Measurements from ENCODE around the gene NFASC.

The NFASC gene

GRCh38 chr1:204959836-204960235, 89.2 kb downstream of the NFASC start:
- DNase-seq (ENCODE audit: low read depth in 2 of 2) = no peak

DNA sequence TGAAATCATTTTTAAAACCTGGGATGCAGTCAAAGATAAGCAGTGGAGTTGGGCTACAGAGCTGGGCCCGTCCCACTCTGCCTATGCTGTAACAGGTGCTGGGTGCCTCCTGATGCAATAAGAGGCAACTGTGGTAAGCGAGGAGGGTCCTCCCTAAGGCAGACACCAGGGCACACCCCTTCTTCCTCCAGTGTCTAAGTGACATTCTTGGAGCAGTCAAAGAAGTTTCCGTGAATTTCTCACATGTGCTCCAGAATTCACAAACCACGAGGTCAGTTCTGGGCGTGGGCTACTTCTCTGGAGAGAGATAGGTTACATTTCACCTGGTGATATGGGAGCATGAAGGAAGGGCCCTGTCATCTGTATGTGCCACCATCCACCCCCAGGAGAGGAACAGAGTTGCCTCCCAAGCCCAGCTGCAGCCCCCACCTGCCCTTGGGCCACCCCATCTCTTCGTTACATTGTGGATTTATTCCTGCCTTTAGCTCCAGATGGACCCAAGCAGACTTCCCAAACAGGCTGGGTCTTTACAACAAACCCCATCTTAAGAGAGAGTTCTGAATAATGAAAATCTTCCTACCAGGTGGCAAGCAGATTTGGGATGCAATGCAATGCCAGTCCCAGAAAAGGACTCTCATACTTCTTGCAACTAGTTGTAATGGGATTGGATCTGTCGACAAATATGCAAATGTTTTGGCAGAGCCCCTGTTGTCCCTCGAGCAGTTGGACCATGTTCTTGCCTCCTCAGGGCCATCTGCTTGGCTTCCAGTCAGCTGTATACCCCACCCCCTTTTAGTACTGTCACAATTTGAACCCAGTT, 89.9 kb downstream of the NFASC start:
- DNase-seq (ENCODE audit: low read depth in 2 of 2) = no peak

DNA sequence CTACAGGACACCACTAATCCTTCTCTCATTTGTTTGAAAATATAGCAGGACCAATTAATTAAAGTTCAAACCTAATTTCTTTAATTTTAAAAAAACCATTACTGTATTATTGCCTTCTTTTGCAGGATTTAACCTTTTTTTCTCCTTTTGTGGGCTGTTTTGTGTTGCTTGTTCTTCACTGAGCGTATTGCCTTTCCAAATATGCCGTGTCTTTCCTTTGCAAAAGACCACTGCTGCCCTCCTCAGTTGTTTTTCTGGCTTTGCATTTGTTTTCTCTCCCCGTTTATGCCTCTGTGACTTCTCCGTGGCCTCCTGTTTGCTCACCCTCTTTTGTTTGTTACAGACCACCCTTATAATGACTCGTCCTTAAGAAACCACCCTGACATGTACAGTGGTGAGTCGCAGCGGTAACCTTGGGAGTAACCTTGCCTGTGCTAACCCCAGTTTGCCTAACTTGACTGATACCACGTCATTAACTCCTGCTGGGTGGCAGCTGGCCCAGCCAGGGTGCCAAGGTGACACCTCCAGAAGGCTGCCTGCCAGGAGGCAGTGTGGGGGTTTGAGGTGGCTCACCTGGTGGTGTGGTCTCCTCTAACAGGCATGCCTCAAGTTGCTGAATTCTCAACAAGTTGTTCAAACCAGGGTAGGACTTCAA, 91.2 kb downstream of the NFASC start:
- no peak for DNase-seq (ENCODE audit: low read depth in 2 of 2)

DNA sequence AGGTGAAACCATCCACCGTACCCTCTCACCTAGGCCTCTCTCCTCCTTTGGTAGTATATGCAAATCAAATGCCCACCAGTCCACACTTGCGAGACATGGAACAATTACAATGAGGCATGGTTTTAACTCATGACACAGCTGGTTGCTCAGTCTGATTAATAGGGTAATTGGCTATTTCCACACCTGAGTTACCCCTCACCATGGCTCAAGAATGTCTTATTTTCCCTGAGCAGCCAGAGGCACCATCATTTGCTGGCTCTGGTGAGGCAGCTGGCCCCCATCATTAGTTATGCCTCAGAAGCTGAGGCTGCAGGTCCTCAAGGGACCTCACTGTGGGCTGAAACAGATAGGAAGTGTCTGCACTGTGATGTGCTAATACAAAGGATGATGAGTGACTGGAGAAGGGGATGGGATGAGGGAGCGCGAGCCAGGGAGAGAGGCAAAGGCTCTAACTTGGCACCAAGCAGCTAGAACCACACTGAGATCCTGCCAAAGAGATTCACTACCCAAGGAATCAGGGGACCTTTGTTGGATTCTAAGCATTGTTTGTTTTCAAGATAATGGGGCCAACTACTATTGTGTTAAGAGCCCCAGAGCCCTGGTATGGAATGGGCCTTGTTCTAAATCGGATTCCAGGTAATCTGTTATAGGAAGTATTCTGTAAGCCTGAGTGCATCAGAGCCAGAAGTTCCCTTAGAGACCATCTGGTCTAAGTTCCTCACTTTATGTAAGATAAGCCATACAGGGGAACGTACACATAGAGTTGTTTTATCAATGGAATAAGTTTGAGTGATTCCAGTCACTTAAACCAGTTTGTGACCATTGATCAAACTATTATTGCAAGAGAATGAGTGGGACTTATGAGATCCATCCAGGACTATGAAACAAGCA, 92.3 kb downstream of the NFASC start:
- DNase-seq (ENCODE audit: low read depth in 2 of 2) = no peak

- no peak for DNase-seq (ENCODE audit: low read depth in 2 of 2)
Measured at GRCh38 chr1:204967451-204967850, 96.8 kb downstream of the NFASC start.

DNA sequence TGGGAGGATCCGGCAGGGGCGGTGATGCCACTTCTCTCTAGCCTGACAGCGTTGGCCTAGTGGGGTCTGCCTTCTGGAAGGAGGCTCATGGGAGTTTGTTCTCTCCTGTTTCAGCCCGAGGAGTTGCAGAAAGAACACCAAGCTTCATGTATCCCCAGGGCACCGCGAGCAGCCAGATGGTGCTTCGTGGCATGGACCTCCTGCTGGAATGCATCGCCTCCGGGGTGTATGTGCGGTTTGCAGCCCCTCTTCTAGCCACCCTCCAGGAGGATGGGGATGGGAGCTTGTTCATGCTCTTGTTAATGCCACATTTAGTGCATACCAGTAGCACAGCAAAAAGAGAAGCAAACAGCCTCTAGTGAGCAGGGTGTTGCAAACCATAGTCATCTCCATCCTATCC, 97.5 kb downstream of the NFASC start:
- no peak for DNase-seq (ENCODE audit: low read depth in 2 of 2)

DNA sequence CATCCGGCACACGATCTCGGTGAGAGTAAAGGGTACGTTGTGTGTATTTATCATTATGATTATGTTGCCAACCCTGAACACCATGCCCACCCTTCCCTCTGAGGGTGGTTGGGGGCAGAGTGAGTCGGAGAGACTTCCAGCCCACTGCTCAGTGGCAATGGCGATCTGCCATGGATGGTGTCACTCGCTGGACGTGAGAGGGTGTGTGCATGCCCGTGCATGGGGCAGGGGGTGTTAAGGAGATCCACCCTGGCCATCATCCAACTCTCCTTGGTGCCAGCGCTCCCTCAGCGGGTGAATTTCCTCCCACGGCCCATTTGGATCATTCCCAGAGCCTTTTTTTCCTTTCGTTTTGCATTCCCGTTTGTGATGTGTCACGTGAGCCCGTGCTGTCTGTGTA, 98.3 kb downstream of the NFASC start:
- no peak for DNase-seq (ENCODE audit: low read depth in 2 of 2)

- no peak for DNase-seq (ENCODE audit: low read depth in 2 of 2)
Measured at GRCh38 chr1:204970937-204971336, 100.3 kb downstream of the NFASC start.

DNA sequence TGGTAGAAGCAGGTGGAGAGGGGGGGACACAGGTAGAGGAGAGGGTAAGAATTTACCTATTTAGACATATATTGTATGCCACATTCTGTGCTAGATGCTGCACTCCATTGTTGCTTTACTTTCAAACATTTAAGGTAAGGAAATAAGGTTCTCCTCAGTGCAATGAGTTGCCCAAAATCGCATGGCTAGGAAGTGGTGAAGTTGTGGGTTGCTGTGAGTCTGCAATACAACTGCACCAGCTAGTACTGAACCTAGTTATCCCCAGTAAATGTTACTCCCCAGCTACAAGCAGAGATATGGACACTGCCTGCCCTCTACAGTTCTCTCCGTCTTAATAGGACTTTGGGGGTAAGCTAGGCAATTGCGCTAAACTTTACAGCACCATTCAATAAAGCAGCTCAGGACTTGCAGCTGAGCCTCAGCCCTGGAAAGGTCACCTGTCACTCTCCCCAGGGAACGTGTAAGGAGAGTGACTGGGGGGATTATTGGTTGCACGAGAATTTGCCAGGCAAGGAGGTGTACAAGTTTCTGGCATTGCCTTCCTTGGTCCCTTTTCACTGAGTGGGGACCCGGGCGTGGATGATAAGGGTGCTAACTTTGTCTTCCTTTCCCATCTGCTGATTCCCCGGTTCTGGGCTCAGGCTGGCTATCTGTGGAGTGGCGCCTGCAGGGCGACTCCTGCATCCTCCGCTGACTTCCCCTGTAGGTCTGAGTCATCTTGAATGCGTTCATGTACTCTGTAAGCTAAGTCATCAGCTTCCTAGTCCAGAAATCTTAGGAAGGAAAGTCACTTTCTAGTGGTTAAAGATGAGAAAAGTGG, 101.1 kb downstream of the NFASC start:
- no peak for DNase-seq (ENCODE audit: low read depth in 2 of 2)

- no peak for DNase-seq (ENCODE audit: low read depth in 2 of 2)
Measured at GRCh38 chr1:204972426-204972825, 101.8 kb downstream of the NFASC start.

DNA sequence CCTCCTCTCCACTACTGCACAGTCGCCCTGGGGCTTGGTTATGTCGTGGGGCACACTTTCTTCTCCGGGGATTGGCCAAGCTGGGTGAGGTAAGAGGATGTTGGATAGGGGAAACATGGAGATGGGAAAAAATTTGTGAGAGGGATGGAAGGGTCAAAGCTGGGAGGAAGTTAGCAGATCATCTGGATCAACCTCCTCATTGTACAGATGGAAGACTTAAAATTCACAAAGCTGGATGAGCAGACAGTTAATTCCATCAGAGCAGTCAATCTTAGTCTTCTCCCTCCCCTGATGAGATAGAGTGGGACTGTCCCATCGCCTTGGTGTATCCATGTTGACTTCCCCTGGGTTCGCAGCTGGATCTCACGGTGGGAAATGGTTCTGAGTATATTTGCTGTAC, 102.8 kb downstream of the NFASC start:
- no peak for DNase-seq (ENCODE audit: low read depth in 2 of 2)

- DNase-seq (ENCODE audit: low read depth in 2 of 2) = no peak
Measured at GRCh38 chr1:204974327-204974726, 103.7 kb downstream of the NFASC start.

DNA sequence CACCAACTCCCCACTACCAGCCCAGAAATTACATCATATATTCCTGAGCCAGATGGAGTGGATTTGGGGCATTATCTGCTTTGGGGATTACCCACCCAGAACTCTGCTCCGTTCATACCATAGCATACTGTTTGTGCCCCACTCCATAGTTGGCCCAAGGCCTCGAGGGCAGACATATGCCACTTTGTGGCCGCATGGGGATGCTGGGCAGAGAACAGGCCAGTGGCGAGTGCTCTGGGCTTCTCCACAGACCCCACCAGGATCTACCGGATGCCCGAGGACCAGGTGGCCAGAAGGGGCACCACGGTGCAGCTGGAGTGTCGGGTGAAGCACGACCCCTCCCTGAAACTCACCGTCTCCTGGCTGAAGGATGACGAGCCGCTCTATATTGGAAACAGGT, 104.4 kb downstream of the NFASC start:
- DNase-seq (ENCODE audit: low read depth in 2 of 2) = no peak

- DNase-seq (ENCODE audit: low read depth in 2 of 2) = peak; percentile 5 to 58
Measured at GRCh38 chr1:204975568-204976235, 105.0 kb downstream of the NFASC start.

- DNase-seq (ENCODE audit: low read depth in 2 of 2) = no peak
Measured at GRCh38 chr1:204976646-204977045, 106.0 kb downstream of the NFASC start.

- DNase-seq (ENCODE audit: low read depth in 2 of 2) = no peak
Measured at GRCh38 chr1:204977318-204977717, 106.7 kb downstream of the NFASC start.

DNA sequence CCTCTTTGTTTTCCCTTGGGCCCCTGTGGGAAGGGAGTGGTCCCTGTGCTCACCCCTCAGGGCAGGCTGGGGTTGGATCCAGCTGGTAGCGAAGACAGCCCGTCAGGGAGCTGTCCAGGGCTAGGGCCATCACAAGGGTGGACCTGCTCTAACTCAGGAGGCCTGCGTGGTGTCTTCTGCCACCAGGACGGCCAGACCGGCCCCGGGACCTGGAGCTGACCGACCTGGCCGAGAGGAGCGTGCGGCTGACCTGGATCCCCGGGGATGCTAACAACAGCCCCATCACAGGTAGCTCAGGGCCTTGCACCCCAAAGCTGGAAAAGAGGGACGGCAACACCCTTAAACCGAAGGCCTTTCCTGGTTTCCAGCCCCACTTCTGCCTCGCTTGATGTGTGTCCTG, 108.1 kb downstream of the NFASC start:
- DNase-seq (ENCODE audit: low read depth in 2 of 2) = no peak

- no peak for DNase-seq (ENCODE audit: low read depth in 2 of 2)
Measured at GRCh38 chr1:204979306-204979705, 108.6 kb downstream of the NFASC start.

GRCh38 chr1:204979891-204980649, 109.4 kb downstream of the NFASC start:
- DNase-seq (ENCODE audit: low read depth in 2 of 2) = no peak

DNA sequence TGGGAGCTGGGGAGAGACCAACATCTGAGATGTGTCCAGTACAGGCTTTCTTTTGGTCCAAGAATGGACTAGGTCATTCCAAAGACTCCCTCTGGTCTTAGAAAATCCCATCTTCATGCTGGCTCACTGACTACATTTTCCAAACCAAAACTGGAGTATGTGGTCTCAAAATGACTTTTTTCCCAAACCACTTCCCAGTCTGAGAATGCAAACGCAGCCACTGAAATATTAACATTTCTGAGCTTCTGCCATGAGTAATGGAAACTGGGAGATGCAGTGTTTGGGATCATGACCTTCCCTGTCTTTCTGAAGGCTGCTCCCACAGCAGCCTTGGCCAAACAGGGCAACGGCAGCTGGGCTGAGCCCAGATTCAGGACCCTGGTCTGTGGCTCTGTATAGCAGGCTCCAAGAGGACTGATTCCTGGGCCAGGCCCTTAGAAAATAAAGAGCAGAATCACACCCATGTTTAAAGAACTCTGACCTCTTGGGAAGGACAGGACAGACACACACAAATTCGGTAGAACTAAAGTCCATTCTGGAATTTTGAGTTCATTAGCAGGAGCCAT, 110.3 kb downstream of the NFASC start:
- DNase-seq (ENCODE audit: low read depth in 2 of 2) = no peak

All from stimulated activated CD4-positive, alpha-beta T cell treated with anti-CD3 and anti-CD28 coated beads, Interleukin-12 subunit alpha, Interleukin-12 subunit beta, amount 100 ng/mL, for 24 hours (primary cell).